PC-3 (cell line): ENCODE measurements around the gene ISL2.

Source experiments
- EZH2 ChIP-seq: fragments of 300-600 bp; sonication (generic); IDR thresholded peaks from one replicate; pipeline ENCODE4 v1.6.1; 2017; ENCODE audit warnings: antibody characterized with exemption, mild to moderate bottlenecking, low read length; ENCODE audit not compliant: unreplicated experiment
- TF ChIP-seq, protein P1 (sequence below): fragments of 300-600 bp; sonication (generic); conservative IDR thresholded peaks from 2 replicates; pipeline ENCODE4 v1.5.1; 2017; ENCODE audit warnings: antibody characterized with exemption, low read depth, mild to moderate bottlenecking, low read length

DNA sequence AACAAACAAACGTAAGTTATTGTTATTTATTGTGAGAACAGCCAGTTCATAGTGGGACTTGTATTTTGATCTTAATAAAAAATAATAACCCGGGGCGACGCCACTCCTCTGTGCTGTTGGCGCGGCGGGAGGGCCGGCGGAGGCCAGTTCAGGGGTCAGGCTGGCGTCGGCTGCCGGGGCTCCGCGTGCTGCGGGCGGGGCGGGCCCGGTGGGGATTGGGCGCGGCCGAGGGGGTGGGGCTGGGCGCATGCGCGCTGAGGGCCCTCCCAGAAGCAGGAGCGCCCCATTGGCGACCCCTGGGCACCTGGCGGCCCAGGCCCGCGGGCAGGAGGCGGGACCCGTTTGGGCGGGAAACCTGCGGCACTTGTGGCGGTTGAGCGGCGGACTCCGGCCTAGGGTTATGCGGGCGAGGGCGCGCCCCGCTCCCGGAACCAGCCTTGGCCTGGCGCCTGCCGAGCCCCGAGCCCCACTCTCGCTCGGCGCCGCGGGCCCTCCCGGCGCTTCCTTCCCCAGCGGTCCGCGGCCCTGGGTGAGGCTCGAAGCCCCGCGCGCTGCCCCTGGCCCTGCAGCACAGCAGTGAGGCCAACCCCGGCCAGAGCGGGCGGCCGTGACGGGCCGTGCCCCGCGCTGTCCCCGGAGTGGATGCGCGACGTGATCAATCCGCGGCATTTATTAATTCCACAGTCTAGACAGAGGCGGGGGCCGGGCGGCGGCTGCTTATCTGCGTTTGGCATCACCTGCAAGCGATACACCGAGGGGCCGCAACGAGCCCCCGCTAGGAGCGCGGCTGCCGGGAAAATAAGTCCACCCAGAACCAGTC lies 6.0 kb downstream of the ISL2 start:
- TF ChIP-seq, protein P1, sequence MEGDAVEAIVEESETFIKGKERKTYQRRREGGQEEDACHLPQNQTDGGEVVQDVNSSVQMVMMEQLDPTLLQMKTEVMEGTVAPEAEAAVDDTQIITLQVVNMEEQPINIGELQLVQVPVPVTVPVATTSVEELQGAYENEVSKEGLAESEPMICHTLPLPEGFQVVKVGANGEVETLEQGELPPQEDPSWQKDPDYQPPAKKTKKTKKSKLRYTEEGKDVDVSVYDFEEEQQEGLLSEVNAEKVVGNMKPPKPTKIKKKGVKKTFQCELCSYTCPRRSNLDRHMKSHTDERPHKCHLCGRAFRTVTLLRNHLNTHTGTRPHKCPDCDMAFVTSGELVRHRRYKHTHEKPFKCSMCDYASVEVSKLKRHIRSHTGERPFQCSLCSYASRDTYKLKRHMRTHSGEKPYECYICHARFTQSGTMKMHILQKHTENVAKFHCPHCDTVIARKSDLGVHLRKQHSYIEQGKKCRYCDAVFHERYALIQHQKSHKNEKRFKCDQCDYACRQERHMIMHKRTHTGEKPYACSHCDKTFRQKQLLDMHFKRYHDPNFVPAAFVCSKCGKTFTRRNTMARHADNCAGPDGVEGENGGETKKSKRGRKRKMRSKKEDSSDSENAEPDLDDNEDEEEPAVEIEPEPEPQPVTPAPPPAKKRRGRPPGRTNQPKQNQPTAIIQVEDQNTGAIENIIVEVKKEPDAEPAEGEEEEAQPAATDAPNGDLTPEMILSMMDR, result no peak
- no peak for TF ChIP-seq EZH2
